Measurements from ENCODE around the gene MEGF10. TPM values are rescaled to one million over a fixed set of nuclear protein-coding genes. Genes with fewer than 3 reads are reported as not detected.

Gene MEGF10
- total RNA-seq, 4 donors from 2014 or later, result 1.1 to 3.4 (median 2.9) TPM

DNA sequence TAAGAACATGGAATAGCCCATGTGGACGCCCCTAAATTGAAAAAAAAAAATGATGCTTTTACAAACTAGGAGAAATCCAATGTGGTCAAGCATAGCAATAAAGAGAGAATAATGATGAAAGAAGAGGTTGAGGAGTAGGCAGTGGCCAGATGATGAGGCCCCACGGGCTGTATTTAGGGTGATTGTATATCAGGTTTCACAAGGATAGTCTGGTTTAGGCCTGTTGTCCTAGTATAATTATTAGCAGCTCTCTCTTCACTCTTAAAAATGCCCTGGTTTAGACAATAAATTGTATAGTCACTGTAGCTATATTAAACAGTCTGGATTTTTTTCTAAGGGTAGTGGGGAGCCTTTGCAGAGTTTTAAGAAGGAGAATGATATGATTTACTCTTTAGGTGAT is 124.4 kb downstream of the MEGF10 start:
- no peak for DNase-seq (ENCODE audit: low spot score in 2 of 2)
- Histone ChIP-seq H3K9me3 (no peaks in the 10 kb centered on the region), H3K27me3 (no peaks in the 10 kb centered on the region), H3K4me1 (no peaks in the 10 kb centered on the region), H3K36me3 (no peaks in the 10 kb centered on the region), H3K27ac (no peak overlapping the region), H3K4me3 (no peak overlapping the region)
- 66% methylated on average over 2 of the region's 2 CpGs for WGBS
- TF ChIP-seq POLR2AphosphoS5 (IDR thresholded peaks at IDR 0.05) (no peak), EP300 (IDR thresholded peaks at IDR 0.05) (no peak), CTCF (IDR thresholded peaks at IDR 0.05) (no peak), POLR2A (IDR thresholded peaks at IDR 0.05) (no peak)

DNA sequence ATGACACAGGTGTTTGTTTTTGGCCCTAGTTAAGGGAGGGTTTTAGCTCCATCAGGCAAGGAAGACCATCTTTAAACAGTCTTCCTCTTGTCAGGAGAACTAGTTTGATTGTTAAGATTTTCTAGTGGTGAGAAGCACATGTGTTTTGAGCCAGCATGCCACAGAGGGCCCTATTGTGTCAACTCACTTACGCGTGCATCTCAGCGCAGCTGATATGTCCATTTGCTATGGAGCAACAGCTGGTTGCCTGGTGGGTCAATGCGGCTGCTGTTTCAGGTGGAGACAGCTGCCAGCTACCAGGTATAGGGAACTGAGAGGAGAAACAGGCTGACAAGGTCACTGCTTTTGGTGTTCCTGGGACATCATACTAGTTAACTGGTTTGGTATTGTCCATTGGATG is 126.3 kb downstream of the MEGF10 start:
- Histone ChIP-seq H3K27me3 (no peaks in the 10 kb centered on the region), H3K27ac (no peak overlapping the region), H3K9me3 (no peaks in the 10 kb centered on the region), H3K4me1 (no peaks in the 10 kb centered on the region), H3K4me3 (no peak overlapping the region), H3K36me3 (no peaks in the 10 kb centered on the region)
- 88% methylated on average over 4 of the region's 4 CpGs for WGBS
- no peak for DNase-seq (ENCODE audit: low spot score in 2 of 2)
- no peak for TF ChIP-seq CTCF (IDR thresholded peaks at IDR 0.05)
- TF ChIP-seq POLR2AphosphoS5 (IDR thresholded peaks at IDR 0.05), result no peak
- TF ChIP-seq POLR2A (IDR thresholded peaks at IDR 0.05), result no peak
- TF ChIP-seq EP300 (IDR thresholded peaks at IDR 0.05), result no peak

- H3K4me3 ChIP-seq, result no peak overlapping the region
- H3K36me3 ChIP-seq, result no peaks in the 10 kb centered on the region
- H3K27ac ChIP-seq, result no peak overlapping the region
- no peaks in the 10 kb centered on the region for H3K4me1 ChIP-seq
- 52% methylated on average over 2 of the region's 2 CpGs for WGBS
- no peak for DNase-seq (ENCODE audit: low spot score in 2 of 2)
- H3K9me3 ChIP-seq, result no peaks in the 10 kb centered on the region
- TF ChIP-seq POLR2AphosphoS5 (IDR thresholded peaks at IDR 0.05) (no peak), CTCF (IDR thresholded peaks at IDR 0.05) (no peak), POLR2A (IDR thresholded peaks at IDR 0.05) (no peak), EP300 (IDR thresholded peaks at IDR 0.05) (no peak)
- no peaks in the 10 kb centered on the region for H3K27me3 ChIP-seq
Observed at GRCh38 chr5:127417528-127417927, 126.9 kb downstream of the MEGF10 start.

DNA sequence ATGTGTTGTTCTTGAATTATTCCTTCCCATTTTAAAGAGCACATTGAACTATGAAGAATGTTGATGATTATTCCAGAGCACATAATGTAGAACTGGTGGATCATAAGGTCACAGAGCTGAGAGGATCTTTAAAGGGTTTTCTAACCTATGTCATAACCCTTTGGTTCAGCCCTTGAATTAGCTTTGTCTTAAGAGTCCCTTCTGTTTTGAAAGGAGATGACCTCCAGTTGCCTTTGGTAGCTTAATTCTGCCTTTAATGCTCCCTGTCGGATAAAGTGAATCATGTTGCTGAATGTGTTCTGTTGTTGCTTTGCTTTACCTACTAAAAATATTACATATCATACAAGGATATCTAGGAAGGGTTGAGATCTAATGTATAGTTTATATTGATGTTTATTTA is 127.8 kb downstream of the MEGF10 start:
- DNase-seq (ENCODE audit: low spot score in 2 of 2), result no peak
- 73% methylated on average over 1 of the region's 1 CpG for WGBS
- no peak overlapping the region for H3K4me3 ChIP-seq
- no peaks in the 10 kb centered on the region for H3K4me1 ChIP-seq
- H3K9me3 ChIP-seq, result no peaks in the 10 kb centered on the region
- H3K36me3 ChIP-seq, result no peaks in the 10 kb centered on the region
- no peak for TF ChIP-seq CTCF (IDR thresholded peaks at IDR 0.05)
- TF ChIP-seq POLR2AphosphoS5 (IDR thresholded peaks at IDR 0.05), result no peak
- no peak for TF ChIP-seq POLR2A (IDR thresholded peaks at IDR 0.05)
- TF ChIP-seq EP300 (IDR thresholded peaks at IDR 0.05), result no peak
- no peaks in the 10 kb centered on the region for H3K27me3 ChIP-seq
- H3K27ac ChIP-seq, result no peak overlapping the region

DNA sequence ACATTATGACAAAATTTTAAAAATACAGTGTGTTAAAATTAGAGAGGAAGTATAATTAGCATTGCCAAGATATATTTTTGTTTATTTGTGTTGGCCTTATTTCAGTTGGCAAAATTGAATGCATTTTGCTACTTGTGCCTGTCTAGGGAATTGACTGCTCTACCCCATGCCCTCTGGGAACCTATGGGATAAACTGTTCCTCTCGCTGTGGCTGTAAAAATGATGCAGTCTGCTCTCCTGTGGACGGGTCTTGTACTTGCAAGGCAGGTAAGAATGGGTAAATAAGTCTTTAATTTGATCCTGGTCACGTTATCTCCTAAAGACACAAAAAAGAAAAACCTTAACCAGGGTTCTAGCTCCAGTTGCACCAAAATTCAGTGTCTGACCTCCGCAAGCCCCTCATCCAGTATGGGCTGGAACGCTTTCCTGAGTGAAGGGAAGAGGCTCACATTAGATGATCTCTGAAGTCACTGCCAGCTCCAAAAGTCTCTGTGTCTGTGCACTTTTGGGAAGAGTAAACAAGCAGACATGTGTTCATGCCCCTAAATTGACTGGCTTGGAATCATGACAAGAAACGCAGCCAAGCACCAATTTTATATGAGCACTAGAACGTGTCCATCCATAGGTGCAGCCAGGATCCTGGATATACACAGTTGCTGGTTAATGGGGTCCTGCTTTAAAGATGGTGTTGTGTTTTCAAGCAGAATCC is 128.5 kb downstream of the MEGF10 start:
- Histone ChIP-seq H3K4me1 (no peaks in the 10 kb centered on the region), H3K27ac (no peak overlapping the region), H3K4me3 (no peak overlapping the region), H3K27me3 (no peaks in the 10 kb centered on the region), H3K9me3 (no peaks in the 10 kb centered on the region), H3K36me3 (no peaks in the 10 kb centered on the region)
- TF ChIP-seq POLR2AphosphoS5 (IDR thresholded peaks at IDR 0.05), result no peak
- no peak for TF ChIP-seq POLR2A (IDR thresholded peaks at IDR 0.05)
- TF ChIP-seq CTCF (IDR thresholded peaks at IDR 0.05), result no peak
- TF ChIP-seq EP300 (IDR thresholded peaks at IDR 0.05), result no peak
- no peak for DNase-seq (ENCODE audit: low spot score in 2 of 2)
- WGBS, result 69% methylated on average over 7 of the region's 7 CpGs
